Tibial nerve (tissue), 4 donors: Measurements from ENCODE around the gene HTR3A. TPM values are rescaled to one million over a fixed set of nuclear protein-coding genes. Genes with fewer than 3 reads are reported as not detected.

Experiments used
- DNase-seq, 2 donors: peaks; one replicate each; pipeline ENCODE4 v3.0.0-alpha.2; 2019; ENCODE audit warnings: low spot score in 2 of 2
- H3K27ac ChIP-seq, 4 donors: fragments of 200-600 bp; sonication (generic) in 3 of 4; one replicate each; pipeline ENCODE4 v1.5.1; 2017 to 2019; ENCODE audit warnings: mild to moderate bottlenecking in 1 of 4
- H3K27me3 ChIP-seq, 2 donors: fragments of 200-600 bp; sonication (generic) in 1 of 2; one replicate each; pipeline versions ENCODE4 v1.5.1 to v1.6.0; 2017 to 2019
- H3K36me3 ChIP-seq, 3 donors: fragments of 200-600 bp; sonication (generic); one replicate each; pipeline ENCODE4 v1.5.1; 2018 to 2019
- H3K4me1 ChIP-seq, 4 donors: fragments of 200-600 bp; sonication (generic) in 3 of 4; one replicate each; pipeline ENCODE4 v1.5.1; 2017 to 2019
- H3K4me3 ChIP-seq, 4 donors: fragments of 200-600 bp; sonication (generic) in 3 of 4; one replicate each; pipeline ENCODE4 v1.5.1; 2017 to 2019; ENCODE audit warnings: mild to moderate bottlenecking in 1 of 4, moderate library complexity in 1 of 4
- H3K9me3 ChIP-seq, 4 donors: fragments of 200-600 bp; sonication (generic) in 3 of 4; one replicate each; pipeline ENCODE4 v1.5.1; 2017 to 2019
- CTCF ChIP-seq, 5 experiments: fragments of 200-600 bp in 3 of 5; fragments of 450-650 bp in 2 of 5; sonication (generic) in 3 of 5; IDR thresholded peaks; one replicate each; pipeline ENCODE4 v1.5.1; 2016 to 2019; ENCODE audit warnings: antibody characterized with exemption in 5 of 5, mild to moderate bottlenecking in 3 of 5, moderate library complexity in 2 of 5
- EP300 ChIP-seq, 2 donors: sonication (generic); formaldehyde crosslinking; IDR thresholded peaks; one replicate each; pipeline ENCODE4 v1.6.1; 2017; ENCODE audit warnings: antibody characterized with exemption in 2 of 2, mild to moderate bottlenecking in 1 of 2
- POLR2A ChIP-seq, 2 donors: fragments of 450-650 bp; IDR thresholded peaks; one replicate each; pipeline ENCODE4 v1.6.1; 2017; ENCODE audit warnings: antibody characterized with exemption in 2 of 2, mild to moderate bottlenecking in 2 of 2, moderate library complexity in 2 of 2
- WGBS, 2 donors: methylation state at CpG; one replicate each; pipeline ENCODE4 v1.1.5; 2018; 5-methylcytosine and 5-hydroxymethylcytosine counted together
- total RNA-seq, 4 donors: library from RNA; depleted of rRNA; stranded (reverse); fragments of >200 nt; gene quantifications; one replicate each; pipeline ENCODE4 v1.1.0, GENCODE V29; 2016

The HTR3A gene
- total RNA-seq, 4 donors from 2014 or later = not detected

GRCh38 chr11:114000526-114000925 is 25.6 kb downstream of the HTR3A start:
- no peaks in the 10 kb centered on the region for H3K9me3 ChIP-seq
- no peak for TF ChIP-seq CTCF (IDR thresholded peaks at IDR 0.05)
- no peak for TF ChIP-seq EP300 (IDR thresholded peaks at IDR 0.05)
- no peak for TF ChIP-seq POLR2A (IDR thresholded peaks at IDR 0.05)
- H3K4me3 ChIP-seq = no peak overlapping the region
- no peaks in the 10 kb centered on the region for H3K36me3 ChIP-seq
- peaks cover 0 to 20% of the 10 kb centered on the region in 2 donors for H3K27me3 ChIP-seq
- H3K4me1 ChIP-seq = no peaks in the 10 kb centered on the region
- WGBS, 2 donors = 50 to 57% methylated on average over 4 of the region's 4 CpGs
- DNase-seq = no peak
- H3K27ac ChIP-seq = no peak overlapping the region

DNA sequence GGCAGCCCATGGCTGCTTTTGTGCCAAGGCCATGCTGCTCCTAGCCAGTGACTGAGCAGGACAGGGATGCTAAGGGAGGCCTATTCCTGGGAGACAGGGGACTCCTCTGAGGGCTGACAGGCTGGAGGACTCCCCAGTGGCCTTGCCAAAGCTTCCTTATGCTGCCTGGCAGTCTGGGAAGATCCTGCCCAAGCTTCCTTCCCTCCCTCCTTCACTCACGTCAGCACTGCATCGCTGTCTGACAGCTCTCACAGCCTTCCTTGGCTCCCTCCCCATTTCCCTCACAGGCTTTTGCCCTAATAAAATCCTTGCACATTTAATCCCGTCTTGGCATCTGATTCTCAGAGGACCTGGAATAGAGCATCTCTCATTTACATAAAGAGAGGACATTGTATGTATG is 26.5 kb downstream of the HTR3A start:
- Histone ChIP-seq H3K9me3 (no peaks in the 10 kb centered on the region), H3K27me3 (peaks cover 0 to 20% of the 10 kb centered on the region in 2 donors), H3K4me3 (no peak overlapping the region), H3K4me1 (no peaks in the 10 kb centered on the region), H3K36me3 (no peaks in the 10 kb centered on the region), H3K27ac (no peak overlapping the region)
- 54 to 56% methylated on average over 3 of the region's 3 CpGs for WGBS, 2 donors
- TF ChIP-seq EP300 (IDR thresholded peaks at IDR 0.05) = no peak
- no peak for TF ChIP-seq CTCF (IDR thresholded peaks at IDR 0.05)
- no peak for TF ChIP-seq POLR2A (IDR thresholded peaks at IDR 0.05)
- DNase-seq = no peak

- Histone ChIP-seq H3K27me3 (peaks cover 0 to 4% of the 10 kb centered on the region in 2 donors), H3K9me3 (no peaks in the 10 kb centered on the region), H3K27ac (no peak overlapping the region), H3K36me3 (no peaks in the 10 kb centered on the region), H3K4me3 (no peak overlapping the region), H3K4me1 (no peaks in the 10 kb centered on the region)
- DNase-seq = no peak
- no peak for TF ChIP-seq CTCF (IDR thresholded peaks at IDR 0.05)
- TF ChIP-seq POLR2A (IDR thresholded peaks at IDR 0.05) = no peak
- no peak for TF ChIP-seq EP300 (IDR thresholded peaks at IDR 0.05)
- WGBS, 2 donors = 50 to 61% methylated on average over 4 of the region's 4 CpGs
These were observed 33.4 kb downstream of the HTR3A start for GRCh38 chr11:114008331-114008730.

DNA sequence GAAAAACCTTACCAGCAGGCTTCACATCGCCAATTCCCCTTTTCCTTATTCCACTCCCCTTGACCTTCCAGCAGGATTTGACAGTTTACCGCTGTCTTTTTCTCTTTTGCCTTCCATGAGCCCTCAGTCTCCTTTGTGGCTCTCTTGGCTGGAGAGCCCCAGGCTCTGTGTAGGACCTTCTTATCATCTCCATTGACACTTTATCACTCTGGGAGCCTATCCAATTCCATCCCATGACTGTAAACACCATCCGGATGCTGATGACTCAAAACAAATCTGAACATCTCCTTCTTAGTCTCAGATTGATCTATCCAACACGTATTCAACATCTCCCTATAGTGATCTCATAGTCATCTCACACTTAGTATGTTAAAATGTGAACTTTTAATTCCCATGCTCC is 36.0 kb downstream of the HTR3A start:
- TF ChIP-seq EP300 (IDR thresholded peaks at IDR 0.05) = no peak
- no peak for TF ChIP-seq POLR2A (IDR thresholded peaks at IDR 0.05)
- no peak for TF ChIP-seq CTCF (IDR thresholded peaks at IDR 0.05)
- Histone ChIP-seq H3K27me3 (peaks cover 0 to 4% of the 10 kb centered on the region in 2 donors), H3K9me3 (no peaks in the 10 kb centered on the region), H3K36me3 (no peaks in the 10 kb centered on the region), H3K4me1 (no peaks in the 10 kb centered on the region), H3K27ac (no peak overlapping the region), H3K4me3 (no peak overlapping the region)
- 73 to 78% methylated on average over 4 of the region's 4 CpGs for WGBS, 2 donors
- no peak for DNase-seq

- no peak overlapping the region for H3K4me3 ChIP-seq
- H3K27me3 ChIP-seq = peaks cover 0 to 4% of the 10 kb centered on the region in 2 donors
- H3K27ac ChIP-seq = no peak overlapping the region
- TF ChIP-seq CTCF (IDR thresholded peaks at IDR 0.05) (no peak), EP300 (IDR thresholded peaks at IDR 0.05) (no peak), POLR2A (IDR thresholded peaks at IDR 0.05) (no peak)
- H3K9me3 ChIP-seq = no peaks in the 10 kb centered on the region
- WGBS, 2 donors = 47 to 48% methylated on average over 2 of the region's 2 CpGs
- H3K4me1 ChIP-seq = no peaks in the 10 kb centered on the region
- no peak for DNase-seq
- H3K36me3 ChIP-seq = no peaks in the 10 kb centered on the region
These were observed 36.5 kb downstream of the HTR3A start for GRCh38 chr11:114011443-114011842.
